GM19395 (cell line): Measurements from ENCODE around the gene KAZN.

Source experiments
- ATAC-seq: cut with Tn5 transposase; IDR thresholded peaks from one replicate; pipeline ENCODE4 v1.9.1; 2021; ENCODE audit warnings: mild to moderate bottlenecking, moderate library complexity; ENCODE audit not compliant: unreplicated experiment

KAZN gene

GRCh38 chr1:14844356-14844755 is 245.9 kb downstream of the KAZN start:
- no peak for ATAC-seq

GRCh38 chr1:14844923-14845617 is 246.6 kb downstream of the KAZN start:
- no peak for ATAC-seq

- no peak for ATAC-seq
Measured at GRCh38 chr1:14845851-14846250, 247.4 kb downstream of the KAZN start.

- ATAC-seq, result no peak
Measured at GRCh38 chr1:14846688-14847087, 248.2 kb downstream of the KAZN start.

GRCh38 chr1:14848203-14848602 is 249.7 kb downstream of the KAZN start:
- ATAC-seq, result no peak

GRCh38 chr1:14848625-14849024 is 250.1 kb downstream of the KAZN start:
- no peak for ATAC-seq

GRCh38 chr1:14849038-14849437 is 250.6 kb downstream of the KAZN start:
- ATAC-seq, result no peak

- no peak for ATAC-seq
Measured at GRCh38 chr1:14850563-14850962, 252.1 kb downstream of the KAZN start.

- no peak for ATAC-seq
Measured at GRCh38 chr1:14851760-14852159, 253.3 kb downstream of the KAZN start.

- ATAC-seq, result no peak
Measured at GRCh38 chr1:14852291-14852690, 253.8 kb downstream of the KAZN start.

GRCh38 chr1:14853518-14853917 is 255.0 kb downstream of the KAZN start:
- no peak for ATAC-seq

GRCh38 chr1:14855268-14855667 is 256.8 kb downstream of the KAZN start:
- ATAC-seq, result no peak

- no peak for ATAC-seq
Measured at GRCh38 chr1:14855801-14856200, 257.3 kb downstream of the KAZN start.

GRCh38 chr1:14857436-14858195 is 259.1 kb downstream of the KAZN start:
- no peak for ATAC-seq

GRCh38 chr1:14862114-14862771 is 263.8 kb downstream of the KAZN start:
- no peak for ATAC-seq

GRCh38 chr1:14865106-14865505 is 266.6 kb downstream of the KAZN start:
- no peak for ATAC-seq

- ATAC-seq, result no peak
Measured at GRCh38 chr1:14866911-14867612, 268.6 kb downstream of the KAZN start.

- no peak for ATAC-seq
Measured at GRCh38 chr1:14869187-14869586, 270.7 kb downstream of the KAZN start.

- ATAC-seq, result no peak
Measured at GRCh38 chr1:14871218-14871970, 272.9 kb downstream of the KAZN start.

GRCh38 chr1:14872762-14873161 is 274.3 kb downstream of the KAZN start:
- no peak for ATAC-seq

- no peak for ATAC-seq
Measured at GRCh38 chr1:14873677-14874076, 275.2 kb downstream of the KAZN start.
